HuH-7 (cell line): ENCODE data around the gene LIFR.
"Not testable (repeated sequence)": the region's sequence is repeated elsewhere in the genome, so short reads cannot be mapped to it uniquely, and the experiment has no call there.

Experiments
- DNase-seq: peaks from one replicate; pipeline ENCODE4 v3.0.0; 2011; ENCODE audit warnings: low spot score

Gene LIFR

GRCh38 chr5:38546691-38547146 is 9.7 kb downstream of the LIFR start:
- DNase-seq = no peak

GRCh38 chr5:38543886-38544285 is 12.6 kb downstream of the LIFR start:
- no peak for DNase-seq

GRCh38 chr5:38543074-38543473 is 13.4 kb downstream of the LIFR start:
- DNase-seq = no peak

- no peak for DNase-seq
Observed at GRCh38 chr5:38541174-38541725, 15.2 kb downstream of the LIFR start.

GRCh38 chr5:38540314-38540713 is 16.1 kb downstream of the LIFR start:
- DNase-seq = no peak

GRCh38 chr5:38538161-38538560 is 18.3 kb downstream of the LIFR start:
- DNase-seq = no peak

- DNase-seq = no peak
Observed at GRCh38 chr5:38537505-38537904, 18.9 kb downstream of the LIFR start.

GRCh38 chr5:38536968-38537367 is 19.5 kb downstream of the LIFR start:
- no peak for DNase-seq

- DNase-seq = no peak
Observed at GRCh38 chr5:38535845-38536244, 20.6 kb downstream of the LIFR start.

GRCh38 chr5:38535248-38535750 is 21.1 kb downstream of the LIFR start:
- DNase-seq = no peak

GRCh38 chr5:38534156-38534453 is 22.3 kb downstream of the LIFR start:
- DNase-seq = no peak

GRCh38 chr5:38533286-38534155 is 22.9 kb downstream of the LIFR start:
- DNase-seq = no peak

- no peak for DNase-seq
Observed at GRCh38 chr5:38532165-38532669, 24.2 kb downstream of the LIFR start.

- no peak for DNase-seq
Observed at GRCh38 chr5:38531518-38531917, 24.9 kb downstream of the LIFR start.

- DNase-seq = no peak
Observed at GRCh38 chr5:38529955-38530646, 26.3 kb downstream of the LIFR start.

- DNase-seq = peak; percentile 59
Observed at GRCh38 chr5:38528162-38528703, 28.2 kb downstream of the LIFR start.

- DNase-seq = no peak
Observed at GRCh38 chr5:38527475-38527874, 29.0 kb downstream of the LIFR start.

- DNase-seq = no peak
Observed at GRCh38 chr5:38524022-38524421, 32.4 kb downstream of the LIFR start.

- DNase-seq = no peak
Observed at GRCh38 chr5:38519476-38519875, 37.0 kb downstream of the LIFR start.

- no peak for DNase-seq
Observed at GRCh38 chr5:38518341-38518740, 38.1 kb downstream of the LIFR start.

GRCh38 chr5:38516649-38517048 is 39.8 kb downstream of the LIFR start:
- DNase-seq = not testable (repeated sequence)

- DNase-seq = no peak
Observed at GRCh38 chr5:38515646-38516045, 40.8 kb downstream of the LIFR start.

- DNase-seq = no peak
Observed at GRCh38 chr5:38515092-38515491, 41.4 kb downstream of the LIFR start.
